Activated T-cell treated with anti-CD3 and anti-CD28 coated beads, Interleukin-2, amount 50 U/mL, for 1 hour (primary cell): ENCODE results near the gene TUFT1.
"Not testable (repeated sequence)": the region's sequence is repeated elsewhere in the genome, so short reads cannot be mapped to it uniquely, and the experiment has no call there.

ENCODE experiments used
- DNase-seq: peaks from one replicate; pipeline ENCODE4 v3.0.0-alpha.2; 2020

The TUFT1 gene

GRCh38 chr1:151584278-151584677 lies 44.2 kb downstream of the TUFT1 start:
- DNase-seq = no peak

- DNase-seq = no peak
Observed at GRCh38 chr1:151584780-151585179, 44.7 kb downstream of the TUFT1 start.

- no peak for DNase-seq
Observed at GRCh38 chr1:151585622-151586021, 45.5 kb downstream of the TUFT1 start.

- no peak for DNase-seq
Observed at GRCh38 chr1:151590961-151591360, 50.9 kb downstream of the TUFT1 start.

- DNase-seq = peak; percentile 20
Observed at GRCh38 chr1:151593730-151594129, 53.6 kb downstream of the TUFT1 start.

- DNase-seq = peak; percentile 84
Observed at GRCh38 chr1:151594143-151594625, 54.1 kb downstream of the TUFT1 start.

- DNase-seq = no peak
Observed at GRCh38 chr1:151596166-151596953, 56.3 kb downstream of the TUFT1 start.

- DNase-seq = not testable (repeated sequence)
Observed at GRCh38 chr1:151602550-151602949, 62.4 kb downstream of the TUFT1 start.

- no peak for DNase-seq
Observed at GRCh38 chr1:151604291-151604690, 64.2 kb downstream of the TUFT1 start.

GRCh38 chr1:151606384-151606783 lies 66.3 kb downstream of the TUFT1 start:
- no peak for DNase-seq

GRCh38 chr1:151606857-151607256 lies 66.7 kb downstream of the TUFT1 start:
- DNase-seq = no peak

- DNase-seq = no peak
Observed at GRCh38 chr1:151610142-151610541, 70.0 kb downstream of the TUFT1 start.

GRCh38 chr1:151611288-151611790 lies 71.2 kb downstream of the TUFT1 start:
- DNase-seq = no peak

GRCh38 chr1:151611832-151612500 lies 71.9 kb downstream of the TUFT1 start, which contains the start of gene SNX27:
Gene SNX27 (plus strand): TSS chr1:151612050. CDS start chr1:151612202, 152 bp downstream.
- DNase-seq = peak; percentile 88

- no peak for DNase-seq
Observed at GRCh38 chr1:151612501-151613281, 72.6 kb downstream of the TUFT1 start.

GRCh38 chr1:151613282-151613780 lies 73.2 kb downstream of the TUFT1 start:
- DNase-seq = no peak

- DNase-seq = no peak
Observed at GRCh38 chr1:151615711-151616504, 75.8 kb downstream of the TUFT1 start.

GRCh38 chr1:151616505-151616849 lies 76.4 kb downstream of the TUFT1 start:
- no peak for DNase-seq

- DNase-seq = no peak
Observed at GRCh38 chr1:151618003-151618402, 77.9 kb downstream of the TUFT1 start.

GRCh38 chr1:151618470-151618869 lies 78.4 kb downstream of the TUFT1 start:
- DNase-seq = no peak

- not testable (repeated sequence) for DNase-seq
Observed at GRCh38 chr1:151618996-151619395, 78.9 kb downstream of the TUFT1 start.

- DNase-seq = no peak
Observed at GRCh38 chr1:151619489-151620093, 79.5 kb downstream of the TUFT1 start.
